Adrenal gland (tissue), 12 donors: Measurements from ENCODE around the gene MKRN1. TPM values are rescaled to one million over a fixed set of nuclear protein-coding genes. Genes with fewer than 3 reads are reported as not detected.

Source experiments
- DNase-seq, 7 donors: peaks; one replicate each; pipeline ENCODE4 v3.0.0-alpha.2; 2019 to 2020
- H3K27ac ChIP-seq, 5 donors: fragments of 200-600 bp; sonication (generic) in 4 of 5; 1 replicate in 3 of 5; 2 replicates in 2 of 5; pipeline versions ENCODE4 v1.5.1 to v1.8.0; 2016 to 2020; ENCODE audit warnings: mild to moderate bottlenecking in 1 of 5
- H3K27me3 ChIP-seq: fragments of 200-600 bp; 2 replicates; pipeline ENCODE4 v1.8.0; 2021
- H3K36me3 ChIP-seq, 2 donors: fragments of 200-600 bp; replicated peaks in 1 of 2; 1 replicate in 1 of 2; 2 replicates in 1 of 2; pipeline versions ENCODE4 v1.5.1 to v1.8.0; 2018 to 2022
- H3K4me1 ChIP-seq, 2 donors: fragments of 200-600 bp; replicated peaks in 1 of 2; 1 replicate in 1 of 2; 2 replicates in 1 of 2; pipeline versions ENCODE4 v1.5.1 to v1.8.0; 2018 to 2021
- H3K4me3 ChIP-seq, 4 donors: fragments of 200-600 bp; sonication (generic) in 3 of 4; one replicate each; pipeline ENCODE4 v1.5.1; 2016 to 2018
- H3K9me3 ChIP-seq, 3 donors: fragments of 200-600 bp; sonication (generic) in 1 of 3; replicated peaks in 1 of 3; 1 replicate in 2 of 3; 2 replicates in 1 of 3; pipeline versions ENCODE4 v1.5.1 to v1.8.0; 2016 to 2021
- POLR2A ChIP-seq, 2 donors: fragments of 450-650 bp; IDR thresholded peaks; one replicate each; pipeline ENCODE4 v1.6.1; 2017; ENCODE audit warnings: antibody characterized with exemption in 2 of 2, mild to moderate bottlenecking in 2 of 2, moderate library complexity in 1 of 2
- WGBS, 4 donors: extraction: QIAGEN DNeasy Blood & Tissue Kit in 2 of 4; methylation state at CpG; one replicate each; pipeline versions ENCODE4 v1.1.5 to v1.1.7; 2013 to 2017; 5-methylcytosine and 5-hydroxymethylcytosine counted together
- intact Hi-C, 2 donors: fragments of 100-400 bp; cut with DNase I; formaldehyde crosslinking; loops; one replicate each; pipeline versions ENCODE4 v1.14.1 to v1.15.0; 2022 to 2023
- polyA plus RNA-seq, 3 donors: library from polyadenylated mRNA; stranded (reverse); fragments of 200-250 nt in 2 of 3; fragments of 350-450 nt in 1 of 3; fragmentation: Illumina TruSeq in 1 of 3; extraction: RNeasy Lipid Tissue Mini Kit (QIAGEN cat#74804) in 1 of 3; gene quantifications; one replicate each; pipeline ENCODE4 v1.2.3, GENCODE V29; 2013 to 2014
- total RNA-seq, 9 donors: library from RNA; depleted of rRNA in 4 of 9; stranded (reverse); fragments of >200 nt in 4 of 9; fragments of 120-200 nt in 1 of 9; fragmentation: NEBNext Ultra II Directional in 1 of 9; extraction: Animal tissue kit (Norgen Biotek cat#: 25700) in 1 of 9; gene quantifications; one replicate each; pipeline versions ENCODE4 v1.1.0 to v1.2.4, GENCODE V29; 2013 to 2023
- TF ChIP-seq, protein P1 (sequence below), 6 experiments: fragments of 450-650 bp in 4 of 6; fragments of 200-600 bp in 2 of 6; sonication (generic) in 1 of 6; IDR thresholded peaks; 1 replicate in 5 of 6; 2 replicates in 1 of 6; pipeline versions ENCODE4 v1.5.1 to v1.8.0; 2016 to 2021; ENCODE audit warnings: antibody characterized with exemption in 6 of 6, mild to moderate bottlenecking in 2 of 6, moderate library complexity in 1 of 6
- donor health status: healthy with polysubstance abuse.
- donor health status: Bipolar disorder and iron deficiency.
- donor health status: DM: yes; HTN: yes; CAD: no.
- donor health status: DM: no; HTN: no; CAD: no.
- donor health status: DM: no; HTN: no; CAD: no.
- donor health status: DM: yes; HTN: yes; CAD: no.

The MKRN1 gene
- total and polyA plus RNA-seq, 12 donors, result 43.7 to 105 (median 61.8) TPM

DNA sequence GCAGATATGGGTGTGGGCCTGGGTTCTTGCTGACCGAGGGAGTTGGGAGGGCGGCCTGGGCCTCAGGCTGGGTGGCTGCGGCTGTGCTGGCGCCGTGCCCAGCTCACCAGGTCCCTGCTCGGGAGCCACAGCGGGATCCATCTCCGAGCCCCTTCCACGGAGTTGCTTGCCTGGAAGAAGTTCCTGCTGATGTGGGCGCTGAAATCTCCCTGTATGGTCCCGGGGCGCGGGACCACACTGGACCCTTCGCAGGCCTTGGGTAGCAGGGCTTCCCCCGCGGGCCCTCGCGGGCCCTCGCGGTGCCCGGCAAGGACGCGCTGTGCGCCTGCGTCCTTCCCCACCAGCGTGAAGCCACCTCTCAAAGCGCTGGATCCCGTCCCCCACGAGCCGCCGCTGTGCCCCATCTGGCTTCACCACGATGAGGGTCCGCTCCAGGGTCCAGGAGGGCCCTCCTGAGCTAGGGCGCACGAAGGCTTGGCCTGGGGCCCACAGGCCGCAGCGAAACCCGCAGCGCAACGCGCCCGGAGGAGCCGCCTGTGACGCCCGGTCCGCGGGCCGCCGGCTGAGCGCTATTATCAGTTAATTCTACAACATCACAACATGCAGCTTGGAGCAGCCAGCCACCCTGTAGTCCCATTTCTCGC is 43.9 kb downstream of the MKRN1 start:
- intact Hi-C loops, result no loop called here
- no peaks in the 10 kb centered on the region for H3K36me3 ChIP-seq
- TF ChIP-seq, protein P1, sequence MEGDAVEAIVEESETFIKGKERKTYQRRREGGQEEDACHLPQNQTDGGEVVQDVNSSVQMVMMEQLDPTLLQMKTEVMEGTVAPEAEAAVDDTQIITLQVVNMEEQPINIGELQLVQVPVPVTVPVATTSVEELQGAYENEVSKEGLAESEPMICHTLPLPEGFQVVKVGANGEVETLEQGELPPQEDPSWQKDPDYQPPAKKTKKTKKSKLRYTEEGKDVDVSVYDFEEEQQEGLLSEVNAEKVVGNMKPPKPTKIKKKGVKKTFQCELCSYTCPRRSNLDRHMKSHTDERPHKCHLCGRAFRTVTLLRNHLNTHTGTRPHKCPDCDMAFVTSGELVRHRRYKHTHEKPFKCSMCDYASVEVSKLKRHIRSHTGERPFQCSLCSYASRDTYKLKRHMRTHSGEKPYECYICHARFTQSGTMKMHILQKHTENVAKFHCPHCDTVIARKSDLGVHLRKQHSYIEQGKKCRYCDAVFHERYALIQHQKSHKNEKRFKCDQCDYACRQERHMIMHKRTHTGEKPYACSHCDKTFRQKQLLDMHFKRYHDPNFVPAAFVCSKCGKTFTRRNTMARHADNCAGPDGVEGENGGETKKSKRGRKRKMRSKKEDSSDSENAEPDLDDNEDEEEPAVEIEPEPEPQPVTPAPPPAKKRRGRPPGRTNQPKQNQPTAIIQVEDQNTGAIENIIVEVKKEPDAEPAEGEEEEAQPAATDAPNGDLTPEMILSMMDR (IDR thresholded peaks at IDR 0.05), result no peak
- no peak for TF ChIP-seq POLR2A (IDR thresholded peaks at IDR 0.05)
- no peak for DNase-seq
- no peaks in the 10 kb centered on the region for H3K27me3 ChIP-seq
- H3K9me3 ChIP-seq, result no peaks in the 10 kb centered on the region
- WGBS, 4 donors, result 37 to 72% (median 46%) methylated on average over 11 to 51 of the region's 51 CpGs; no CpG with 5 or more reads in 1 of the 4 donors
- no peaks in the 10 kb centered on the region for H3K4me1 ChIP-seq
- no peak overlapping the region for H3K27ac ChIP-seq
- no peak overlapping the region for H3K4me3 ChIP-seq

DNA sequence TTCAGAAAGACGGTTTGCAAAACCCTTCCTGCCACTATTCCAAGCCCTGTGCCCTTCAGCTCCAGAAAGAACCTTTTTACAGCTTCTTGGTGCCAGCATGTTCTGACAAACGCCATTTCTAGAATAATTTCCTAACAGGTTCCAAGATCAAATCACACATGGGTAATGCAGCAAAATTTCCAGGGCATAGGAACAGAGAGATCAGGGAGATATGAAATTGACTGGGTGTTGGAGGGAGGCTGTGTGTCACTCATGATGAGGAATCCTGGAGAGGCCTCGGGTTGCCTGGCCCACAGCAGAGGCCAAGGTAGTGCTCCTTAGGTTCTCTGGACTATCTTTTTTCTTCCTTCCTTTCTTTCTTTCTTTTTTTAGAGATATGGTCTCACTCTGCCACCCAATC is 45.9 kb downstream of the MKRN1 start:
- Histone ChIP-seq H3K36me3 (no peaks in the 10 kb centered on the region), H3K9me3 (no peaks in the 10 kb centered on the region), H3K27me3 (no peaks in the 10 kb centered on the region), H3K27ac (no peak overlapping the region), H3K4me3 (no peak overlapping the region), H3K4me1 (no peaks in the 10 kb centered on the region)
- TF ChIP-seq POLR2A (IDR thresholded peaks at IDR 0.05), result no peak
- TF ChIP-seq, protein P1 (IDR thresholded peaks at IDR 0.05), result no peak
- intact Hi-C loops, result no loop called here
- 81 to 86% (median 82%) methylated on average over 3 of the region's 3 CpGs for WGBS, 4 donors
- no peak for DNase-seq

DNA sequence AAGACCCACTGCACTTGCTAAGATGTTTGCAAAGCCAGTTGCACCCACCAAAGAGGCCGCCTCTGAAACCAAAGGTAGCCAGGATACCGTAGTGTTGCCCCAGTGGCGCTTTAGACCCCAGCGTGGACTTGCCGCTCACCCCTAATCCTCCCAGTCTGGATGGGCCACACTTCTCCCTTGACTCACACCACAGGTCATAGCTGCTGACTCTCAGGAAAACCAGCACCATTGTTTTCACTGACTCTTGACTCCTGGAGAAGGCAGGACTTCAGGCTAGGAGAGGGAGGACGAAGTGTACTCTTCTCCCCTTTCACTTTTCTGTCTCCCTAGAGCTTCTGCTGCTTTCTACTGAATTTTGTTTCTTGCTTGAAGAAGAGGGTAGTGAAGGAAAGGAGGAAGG is 53.2 kb downstream of the MKRN1 start:
- Histone ChIP-seq H3K4me1 (no peaks in the 10 kb centered on the region), H3K4me3 (no peak overlapping the region), H3K36me3 (no peaks in the 10 kb centered on the region), H3K9me3 (no peaks in the 10 kb centered on the region), H3K27me3 (no peaks in the 10 kb centered on the region), H3K27ac (no peak overlapping the region)
- WGBS, 4 donors, result 91 to 95% (median 93%) methylated on average over 6 of the region's 6 CpGs
- no peak for TF ChIP-seq POLR2A (IDR thresholded peaks at IDR 0.05)
- TF ChIP-seq, protein P1 (IDR thresholded peaks at IDR 0.05), result no peak
- no peak for DNase-seq
- intact Hi-C loops, result no loop called here

DNA sequence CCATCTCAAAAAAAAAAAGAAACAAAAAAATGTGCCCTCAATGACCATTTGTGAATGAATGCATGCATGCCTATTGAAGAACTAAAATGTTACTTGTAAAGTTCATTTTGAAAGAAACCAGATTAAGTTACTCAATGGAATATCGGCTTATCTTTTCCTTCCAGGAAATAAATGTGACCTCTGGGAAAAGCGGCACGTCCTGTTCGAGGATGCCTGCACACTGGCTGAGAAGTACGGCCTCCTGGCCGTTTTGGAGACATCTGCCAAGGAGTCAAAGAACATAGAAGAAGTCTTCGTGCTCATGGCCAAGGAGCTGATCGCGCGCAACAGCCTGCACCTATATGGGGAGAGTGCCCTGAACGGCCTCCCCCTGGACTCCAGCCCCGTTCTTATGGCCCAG is 53.6 kb downstream of the MKRN1 start:
- Histone ChIP-seq H3K27me3 (no peaks in the 10 kb centered on the region), H3K36me3 (no peaks in the 10 kb centered on the region), H3K27ac (no peak overlapping the region), H3K9me3 (no peaks in the 10 kb centered on the region), H3K4me3 (no peak overlapping the region), H3K4me1 (no peaks in the 10 kb centered on the region)
- intact Hi-C loops, result no loop called here
- peak in 1 of 7 donors; percentile 5 for DNase-seq
- WGBS, 4 donors, result 76 to 83% (median 80%) methylated on average over 11 to 12 of the region's 12 CpGs
- TF ChIP-seq, protein P1 (IDR thresholded peaks at IDR 0.05), result no peak
- no peak for TF ChIP-seq POLR2A (IDR thresholded peaks at IDR 0.05)
